Hematopoietic multipotent progenitor cell (in vitro differentiated cells): ENCODE measurements around the gene PIK3C3. TPM values are rescaled to one million over a fixed set of nuclear protein-coding genes. Genes with fewer than 3 reads are reported as not detected.
"Not testable (repeated sequence)": the region's sequence is repeated elsewhere in the genome, so short reads cannot be mapped to it uniquely, and the experiment has no call there.

ENCODE experiments used
- DNase-seq, 3 donors: peaks; one replicate each; pipeline ENCODE4 v3.0.0-alpha.2; 2011 to 2015; ENCODE audit warnings: low read depth in 2 of 3, low spot score in 2 of 3
- total RNA-seq: library from RNA; depleted of rRNA; stranded (reverse); fragments of >200 nt; gene quantifications from one replicate; pipeline ENCODE4 v1.2.3, GENCODE V29; 2012

The PIK3C3 gene
- total RNA-seq, 1 donor: 14.8 TPM

DNA sequence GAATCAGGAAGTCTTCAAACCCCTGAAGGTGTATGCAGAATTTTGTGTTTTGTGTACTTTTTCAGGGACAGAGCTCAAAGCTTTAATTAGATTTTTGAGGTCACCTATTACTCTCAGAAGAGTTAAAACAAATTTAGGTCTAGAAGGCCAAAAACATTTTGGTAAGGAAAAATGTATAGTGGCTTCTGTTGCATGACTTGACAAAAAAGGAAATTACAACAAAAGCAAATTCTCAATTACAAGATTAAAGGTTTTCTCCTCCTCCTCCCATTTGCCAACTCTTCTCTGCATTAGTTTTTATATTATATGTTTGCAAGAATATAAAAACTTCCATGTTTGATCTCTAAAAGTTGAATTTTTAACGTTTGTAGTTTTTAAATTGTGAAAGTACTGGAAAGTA, 4.0 kb downstream of the PIK3C3 start:
- no peak for DNase-seq

DNA sequence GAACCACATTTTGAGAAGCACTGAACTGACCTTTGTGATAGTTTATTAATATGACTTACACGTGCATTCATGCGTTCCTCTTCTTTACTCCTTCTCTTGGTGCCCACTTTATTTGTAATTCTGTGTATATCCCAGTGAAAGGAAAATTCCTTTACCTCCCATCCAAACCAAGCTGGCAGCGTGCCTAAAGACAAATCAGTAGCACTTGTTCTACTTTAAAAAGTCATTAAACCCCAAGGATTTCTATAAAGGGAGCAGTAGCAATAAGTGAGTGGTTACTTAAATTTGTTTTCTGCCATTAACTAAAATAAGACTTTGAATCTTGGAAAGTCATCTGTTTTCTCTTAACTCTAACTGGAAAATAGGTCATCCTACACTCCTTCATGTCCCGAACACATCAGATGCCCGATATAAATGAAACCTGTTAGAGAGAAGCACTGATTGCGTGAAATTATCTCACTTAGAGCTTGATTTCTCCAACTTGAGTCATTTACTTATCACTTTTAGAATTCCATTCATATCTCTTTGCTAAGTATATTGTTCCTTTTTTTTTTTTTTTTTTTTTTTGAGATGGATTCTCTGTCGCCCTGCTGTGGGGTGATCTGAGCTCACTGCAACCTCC, 10.7 kb downstream of the PIK3C3 start:
- no peak for DNase-seq

DNA sequence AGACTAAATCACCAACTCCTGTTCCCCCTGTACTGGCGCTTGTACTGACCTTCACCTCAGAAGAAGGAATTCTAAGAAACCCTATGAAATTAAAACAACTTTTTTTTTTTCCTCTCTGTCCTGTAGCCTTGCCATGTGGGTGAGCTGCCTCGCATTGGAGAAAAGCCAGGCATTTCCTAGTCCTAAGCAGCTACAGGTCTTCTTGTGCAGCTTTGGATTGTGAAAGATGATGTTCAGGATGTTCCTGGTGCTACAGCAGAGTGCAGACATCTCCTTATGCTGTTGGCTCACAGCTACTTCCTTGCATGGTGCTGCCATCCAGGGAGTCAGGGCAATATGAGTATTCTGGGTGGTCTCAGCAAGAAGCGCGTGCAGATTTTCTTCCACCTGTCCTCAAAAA, 11.9 kb downstream of the PIK3C3 start:
- no peak for DNase-seq

DNA sequence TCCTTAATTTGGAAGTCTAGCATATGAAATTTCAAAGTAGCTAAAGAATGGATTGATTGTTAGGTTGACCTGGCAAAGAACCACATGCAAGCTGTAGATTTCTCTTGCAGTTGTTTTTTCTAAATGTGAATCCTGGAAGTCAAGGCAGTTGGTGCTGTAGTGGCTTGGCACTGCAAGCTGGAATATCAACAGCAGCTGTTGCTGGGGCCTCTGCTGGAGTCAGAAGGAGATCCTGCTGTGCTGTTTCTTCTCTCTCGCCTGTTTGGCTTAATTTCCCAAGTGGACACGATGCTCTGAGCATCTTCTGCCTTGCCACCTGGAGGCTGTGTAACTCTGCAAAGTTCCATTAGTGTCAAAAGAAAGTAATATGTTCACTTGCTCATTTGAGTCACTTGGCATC, 12.6 kb downstream of the PIK3C3 start:
- DNase-seq: no peak

DNA sequence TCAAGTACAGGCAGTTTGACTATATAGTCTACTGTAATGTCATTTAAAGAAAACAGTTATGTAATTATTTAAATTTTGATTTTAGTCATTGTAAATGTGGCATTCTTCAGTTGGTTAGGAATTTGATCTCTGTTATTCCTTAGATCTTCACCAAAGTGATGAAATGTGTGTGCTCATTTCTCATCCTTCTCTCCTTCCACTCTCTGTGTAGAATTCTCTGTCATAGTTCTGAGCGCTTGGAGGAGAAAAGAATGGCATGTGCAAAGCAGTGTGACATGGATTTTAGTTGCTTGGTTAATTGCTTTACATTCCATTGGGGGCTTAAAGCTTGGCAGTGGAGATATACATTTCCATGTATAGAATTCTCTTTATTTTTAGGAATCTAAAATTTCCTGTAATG, 14.8 kb downstream of the PIK3C3 start:
- no peak for DNase-seq

DNA sequence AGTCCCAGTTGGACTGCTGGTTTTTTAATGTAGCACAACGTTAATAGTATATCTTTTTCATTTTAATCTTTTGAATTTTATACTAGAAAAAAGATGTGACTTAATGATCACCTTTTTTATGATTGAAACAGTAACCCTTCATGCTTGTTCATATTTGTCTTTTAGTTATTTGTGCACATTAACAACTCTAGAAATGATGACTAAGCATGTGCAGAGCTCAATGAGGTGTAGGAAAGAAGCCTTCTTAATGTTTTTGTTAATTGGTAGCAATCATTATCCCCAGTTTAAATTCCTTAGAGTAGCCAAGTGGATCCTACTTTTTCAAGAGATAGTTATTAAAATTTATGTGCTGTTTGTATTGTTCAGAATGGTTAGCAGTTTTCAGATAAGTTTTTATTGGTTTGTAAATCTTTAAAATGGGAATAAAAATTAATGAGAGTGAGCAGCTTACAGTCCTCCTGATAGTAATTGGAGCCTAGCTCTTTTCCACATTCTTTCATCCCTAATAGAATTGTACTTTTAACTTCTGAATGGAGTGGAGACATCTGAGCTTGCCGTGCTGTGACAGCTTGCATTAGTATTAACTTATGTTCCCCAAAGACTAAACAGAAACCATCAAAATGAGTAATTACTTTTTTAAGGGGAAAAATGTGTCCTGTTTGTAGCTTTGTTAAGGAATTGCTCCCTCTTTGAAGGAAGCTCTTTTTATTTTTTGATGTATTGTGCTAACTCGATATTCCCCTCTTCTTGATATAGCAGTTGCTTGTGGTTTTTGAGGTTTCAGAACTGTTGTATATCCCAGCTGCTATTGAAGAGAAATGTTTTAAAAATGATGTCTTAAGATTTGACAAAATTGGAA, 17.3 kb downstream of the PIK3C3 start:
- DNase-seq: peak in 1 of 3 donors; percentile 42

DNA sequence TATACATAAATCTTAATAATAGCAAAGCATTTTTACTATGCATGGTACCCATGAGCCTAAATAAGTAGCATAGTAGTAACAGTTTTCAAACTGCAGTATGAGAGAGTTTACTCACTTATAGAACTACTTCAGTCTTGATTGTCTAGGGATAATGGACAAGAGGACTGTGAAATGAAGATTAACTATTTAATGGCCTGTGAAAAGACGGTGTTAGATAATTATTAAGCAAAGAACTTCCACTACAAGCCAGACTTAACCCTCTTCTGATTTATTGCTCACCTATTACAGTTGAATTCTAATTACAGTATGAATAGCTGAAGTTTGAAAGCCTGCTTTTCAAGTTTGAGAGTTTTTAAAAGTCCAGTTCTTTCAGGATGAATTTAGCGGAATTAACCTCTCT, 18.9 kb downstream of the PIK3C3 start:
- DNase-seq: no peak

DNA sequence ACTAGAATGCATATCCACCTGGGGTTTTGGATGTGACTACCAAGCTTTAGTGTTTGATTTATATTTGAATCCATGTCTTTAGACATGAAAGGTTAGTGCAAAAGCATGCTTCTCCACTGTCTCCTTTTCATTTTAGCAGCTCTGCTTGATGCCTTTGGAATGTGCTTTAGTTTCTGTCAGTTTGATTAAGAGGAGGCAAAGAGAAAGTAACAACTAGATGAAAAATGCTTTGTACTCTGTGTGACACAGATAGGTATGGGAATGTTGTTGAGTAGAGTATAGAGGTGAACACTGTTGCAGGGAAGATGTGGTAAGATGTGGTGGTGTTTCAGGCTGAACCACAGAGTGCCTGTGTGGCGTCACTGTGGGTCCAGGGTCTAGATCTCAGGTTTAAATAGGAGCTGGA, 19.8 kb downstream of the PIK3C3 start:
- DNase-seq: peak in 1 of 3 donors; percentile 16

DNA sequence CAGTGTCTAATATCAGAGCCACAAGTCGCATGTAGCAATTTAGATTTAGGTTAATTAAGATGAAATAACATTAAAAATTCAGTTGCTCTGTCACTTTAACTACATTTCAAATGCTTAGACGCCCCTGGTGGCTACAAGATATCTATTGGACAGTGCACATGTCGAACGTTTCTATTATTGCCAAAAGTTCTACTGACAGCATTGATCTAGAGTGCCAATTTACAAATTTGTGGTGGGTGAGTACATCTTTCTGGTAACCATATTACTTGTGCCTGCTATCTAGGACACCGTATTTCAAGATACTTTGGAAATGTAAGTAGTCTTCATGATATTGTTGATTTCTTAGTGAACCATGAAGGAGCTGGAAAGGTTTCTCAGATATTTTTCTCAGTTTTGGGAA, 20.2 kb downstream of the PIK3C3 start:
- DNase-seq: no peak

DNA sequence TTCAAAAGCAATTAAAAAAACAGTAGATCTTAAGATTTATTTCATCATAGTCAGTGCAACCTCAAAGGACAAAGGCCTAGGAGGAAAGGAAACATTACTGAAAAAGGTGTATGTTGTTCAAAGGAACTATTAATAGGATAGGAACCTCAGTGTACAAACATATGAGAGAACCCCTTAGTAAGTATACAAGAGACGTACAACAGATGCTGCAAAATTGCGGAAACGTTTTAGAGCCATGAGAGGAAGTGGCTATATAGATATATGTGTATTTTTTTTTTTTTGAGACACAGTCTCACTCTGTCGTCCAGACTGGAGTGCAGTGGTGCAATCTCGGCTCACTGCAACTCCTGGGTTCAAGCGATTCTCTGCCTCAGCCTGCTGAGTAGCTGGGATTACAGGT, 22.2 kb downstream of the PIK3C3 start:
- DNase-seq: no peak

DNA sequence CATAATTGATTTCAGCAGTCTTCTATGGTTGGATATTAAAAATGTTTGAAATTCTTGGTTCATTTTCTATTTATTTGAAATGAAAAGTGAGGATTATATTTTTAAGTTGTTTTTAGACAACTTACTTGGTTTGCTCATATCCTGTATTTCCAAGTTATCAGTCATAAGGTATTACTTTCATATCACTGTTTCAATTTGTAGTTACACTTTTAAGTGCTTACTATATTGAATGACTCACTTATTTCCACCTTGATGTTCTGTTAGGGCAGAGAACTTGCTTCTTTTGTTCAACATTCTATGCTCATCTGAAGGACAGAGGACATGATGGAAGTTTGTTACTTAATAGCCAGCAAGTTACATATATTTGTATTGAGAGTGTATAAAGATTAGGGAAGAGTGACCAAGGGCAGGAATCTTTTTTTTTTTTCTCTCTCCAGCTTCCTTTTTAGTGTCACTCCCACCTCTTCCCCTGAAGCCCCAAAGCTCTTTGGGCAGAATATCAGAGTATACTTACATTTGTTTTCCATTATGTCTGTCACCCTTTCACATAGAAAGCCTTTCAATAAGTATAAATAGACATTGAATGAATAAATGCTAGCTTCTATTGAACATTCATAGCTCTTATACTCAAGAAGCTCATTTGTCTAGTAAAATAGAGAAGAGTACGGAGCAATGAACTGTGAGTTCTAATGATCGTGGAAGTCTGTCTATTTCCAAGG, 28.1 kb downstream of the PIK3C3 start:
- DNase-seq: no peak

DNA sequence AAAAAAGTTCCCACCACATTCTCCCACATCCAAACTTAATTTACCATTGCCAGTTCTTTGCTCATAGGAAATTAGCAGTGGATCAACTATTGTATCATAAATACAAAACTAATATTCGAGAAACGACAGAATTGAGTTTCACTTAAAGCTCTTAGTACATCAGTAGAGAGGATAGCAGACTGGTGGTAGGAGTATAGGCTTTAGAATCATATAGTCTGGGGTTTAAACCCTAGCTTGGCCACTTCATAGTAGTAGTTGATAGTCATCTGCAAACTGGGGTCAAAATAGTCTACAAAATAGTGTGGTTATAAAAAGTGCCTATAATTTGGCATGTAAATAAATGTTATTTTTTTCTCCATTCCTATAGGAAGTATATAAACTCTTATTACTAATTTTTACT, 30.9 kb downstream of the PIK3C3 start:
- DNase-seq: no peak

DNA sequence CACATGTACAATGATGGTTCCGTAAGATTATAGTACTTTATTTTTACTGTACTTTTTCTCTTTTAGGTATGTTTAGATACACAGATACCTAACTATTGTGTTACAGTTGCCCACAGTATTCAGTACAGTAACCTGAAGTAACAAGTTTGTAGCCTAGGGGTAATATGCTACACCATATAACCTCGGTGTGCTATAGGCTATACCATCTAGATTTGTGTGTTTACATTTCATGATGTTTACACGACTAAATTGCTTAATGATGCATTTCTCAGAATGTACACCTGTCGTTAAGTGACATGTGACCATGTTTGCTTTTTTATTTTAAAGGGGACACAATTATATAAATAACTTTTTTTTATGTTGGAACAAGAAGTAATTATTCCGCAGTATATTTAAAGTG, 34.5 kb downstream of the PIK3C3 start:
- DNase-seq: no peak

DNA sequence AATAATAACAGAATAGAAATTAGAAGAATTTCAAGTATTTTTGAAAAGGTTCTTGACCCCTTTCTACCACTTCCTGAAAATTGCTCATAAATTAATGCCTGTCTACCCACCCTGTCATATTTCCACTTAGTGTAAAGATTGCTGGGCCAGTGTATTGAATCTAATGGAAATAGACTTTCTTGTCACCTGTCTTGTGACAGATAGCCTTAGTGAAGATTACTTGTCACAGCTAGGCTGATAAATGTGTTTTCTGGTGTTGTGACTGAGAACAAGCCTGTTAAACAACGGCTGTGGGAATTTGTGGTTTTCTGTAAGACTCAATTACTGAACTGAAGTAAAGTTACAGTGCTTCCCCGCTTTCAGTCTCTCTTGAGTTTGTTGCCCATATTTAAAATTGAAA, 37.0 kb downstream of the PIK3C3 start:
- DNase-seq: peak in 2 of 3 donors; percentile 22 to 50

DNA sequence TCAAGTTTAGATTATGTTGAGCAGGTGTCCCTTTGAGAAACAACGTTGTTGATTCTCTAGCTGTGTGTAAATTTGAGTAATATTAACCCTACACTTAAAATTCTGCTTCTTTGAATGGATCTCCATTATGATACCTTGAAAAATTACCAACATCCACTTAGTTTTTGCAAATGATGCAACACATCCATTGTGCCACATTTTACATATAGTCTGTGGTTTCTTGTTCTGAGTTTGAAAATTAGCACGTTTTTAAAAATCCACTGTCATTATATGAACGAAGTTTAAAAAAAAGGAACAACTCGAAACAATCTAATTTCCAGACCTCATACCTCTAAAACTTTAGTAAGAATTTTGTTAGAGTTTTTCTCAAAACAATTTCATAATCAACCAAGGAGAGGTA, 37.7 kb downstream of the PIK3C3 start:
- DNase-seq: peak in 1 of 3 donors; percentile 32

DNA sequence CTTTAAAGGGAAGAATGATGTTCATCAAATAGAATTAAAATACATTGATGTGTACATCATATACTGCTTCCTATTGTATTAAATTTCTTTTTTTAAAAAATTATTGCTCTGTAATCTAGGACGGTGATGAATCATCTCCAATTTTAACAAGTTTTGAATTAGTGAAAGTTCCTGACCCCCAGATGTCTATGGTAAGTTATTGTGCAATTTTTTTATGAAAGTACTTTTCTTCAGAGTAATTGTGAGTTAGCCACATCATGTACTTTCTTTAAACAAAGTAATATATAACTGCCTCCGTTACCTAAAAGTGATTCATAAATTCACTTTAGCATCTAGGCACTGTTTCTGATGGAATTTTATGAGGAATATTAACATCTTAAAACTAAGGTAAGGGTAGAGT, 38.1 kb downstream of the PIK3C3 start:
- DNase-seq: no peak

DNA sequence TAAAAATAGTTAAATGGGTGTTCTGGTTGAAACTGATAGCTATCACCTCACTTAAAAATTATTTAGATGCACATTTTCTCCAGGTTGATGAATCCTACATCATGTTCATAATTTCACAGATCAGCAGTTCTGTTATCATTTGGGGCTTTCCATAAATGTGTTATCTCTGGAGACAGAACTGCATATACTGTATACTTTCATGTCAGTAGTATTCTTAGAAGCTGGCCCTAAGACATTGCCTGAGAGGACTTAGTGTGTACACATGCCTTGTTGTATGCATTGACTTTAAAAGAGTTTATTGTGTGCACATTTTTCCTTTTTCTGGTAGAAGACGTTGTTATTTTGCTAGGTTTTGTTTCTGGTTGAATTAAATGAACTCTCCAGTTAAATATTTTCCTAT, 41.0 kb downstream of the PIK3C3 start:
- DNase-seq: no peak

DNA sequence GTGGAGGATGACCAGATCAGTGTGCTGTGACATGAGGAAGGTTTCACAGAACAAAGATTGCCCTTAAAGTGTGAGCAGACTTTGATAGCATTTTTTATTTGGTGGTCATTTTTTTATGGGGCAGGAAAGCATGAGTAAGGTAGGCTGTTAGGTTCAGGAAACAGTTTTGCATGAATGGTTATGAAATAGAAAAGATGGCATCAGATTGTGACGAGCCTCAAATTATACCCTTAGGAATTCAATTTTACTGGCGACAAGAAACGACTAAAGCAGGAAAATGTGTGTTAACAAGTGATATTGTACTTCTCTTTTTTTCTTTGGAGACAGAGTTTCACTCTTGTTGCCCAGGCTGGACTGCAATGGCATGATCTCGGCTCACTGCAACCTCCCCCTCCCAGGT, 44.7 kb downstream of the PIK3C3 start:
- DNase-seq: peak in 2 of 3 donors; percentile 50 to 72

DNA sequence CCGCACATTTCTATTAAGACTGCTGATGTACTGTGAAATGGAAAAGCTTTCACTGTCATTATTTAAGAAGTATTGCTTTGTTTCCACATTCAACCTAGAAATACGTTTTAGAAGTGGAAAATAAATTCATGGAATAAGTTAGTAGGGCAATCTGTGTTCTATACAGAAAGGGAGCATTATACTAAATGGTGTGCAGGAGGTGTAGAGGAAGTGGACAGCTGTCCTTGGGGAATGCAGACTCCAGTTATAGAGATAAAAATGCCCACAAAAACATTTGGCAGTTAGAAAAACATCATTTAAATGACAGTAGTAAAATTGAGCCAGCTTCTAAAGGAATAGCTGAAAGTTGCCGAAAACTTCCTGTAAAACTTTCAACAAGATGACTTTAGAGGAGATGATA, 46.8 kb downstream of the PIK3C3 start:
- no peak for DNase-seq

DNA sequence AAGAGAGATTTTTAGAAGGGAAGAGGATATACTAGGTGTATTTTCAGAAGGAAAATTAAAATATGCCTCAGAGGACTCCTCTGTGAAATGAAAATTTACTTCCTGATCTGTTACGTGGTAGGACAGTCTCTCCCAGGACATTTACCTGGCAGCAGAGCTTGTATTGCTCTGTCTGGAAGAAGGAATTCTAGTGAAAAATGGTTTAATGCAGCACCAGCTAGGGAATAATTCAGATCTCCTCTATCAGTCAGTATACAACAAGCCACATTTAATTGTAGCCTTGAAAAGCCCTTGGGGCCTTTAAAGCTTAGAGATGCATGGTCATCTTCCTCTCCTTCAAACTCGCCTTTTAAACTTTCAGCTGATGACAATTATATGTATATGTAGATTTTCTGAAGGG, 49.6 kb downstream of the PIK3C3 start:
- DNase-seq: no peak

DNA sequence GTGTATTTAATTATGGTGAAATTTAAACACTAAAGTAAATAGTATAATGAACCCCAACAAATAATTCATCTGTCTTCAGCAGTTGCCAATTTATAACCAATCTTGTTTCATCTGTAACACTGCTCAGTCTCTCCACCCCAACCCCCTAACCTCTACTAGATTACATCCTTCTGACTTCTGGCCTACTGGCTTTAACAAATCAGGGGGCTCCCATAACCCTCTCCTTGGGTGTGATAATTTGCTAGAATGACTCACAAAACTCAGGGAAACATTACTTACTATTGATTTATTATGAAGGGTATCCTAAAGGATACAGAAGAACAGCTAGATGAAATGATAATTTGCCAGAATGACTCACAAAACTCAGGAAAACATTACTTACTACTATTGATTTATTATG, 50.7 kb downstream of the PIK3C3 start:
- no peak for DNase-seq

DNA sequence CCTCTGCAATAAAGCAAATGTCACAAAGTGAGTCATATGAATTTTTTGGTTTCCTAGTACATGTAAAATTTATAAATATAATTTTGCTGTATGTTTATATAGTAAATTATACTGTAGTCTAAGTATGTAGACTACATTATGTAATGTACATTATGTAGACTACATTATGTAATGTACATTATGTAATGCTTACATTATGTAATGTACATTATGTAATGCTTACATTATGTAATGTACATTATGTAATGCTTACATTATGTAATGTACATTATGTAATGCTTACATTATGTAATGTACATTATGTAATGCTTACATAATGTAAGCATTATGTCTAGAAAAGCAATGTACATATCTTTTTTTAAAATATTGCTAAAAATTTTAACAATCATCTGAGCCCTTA, 54.4 kb downstream of the PIK3C3 start:
- not testable (repeated sequence) for DNase-seq
